ENCODE measurements around the gene UFL1.

UFL1 gene

DNA sequence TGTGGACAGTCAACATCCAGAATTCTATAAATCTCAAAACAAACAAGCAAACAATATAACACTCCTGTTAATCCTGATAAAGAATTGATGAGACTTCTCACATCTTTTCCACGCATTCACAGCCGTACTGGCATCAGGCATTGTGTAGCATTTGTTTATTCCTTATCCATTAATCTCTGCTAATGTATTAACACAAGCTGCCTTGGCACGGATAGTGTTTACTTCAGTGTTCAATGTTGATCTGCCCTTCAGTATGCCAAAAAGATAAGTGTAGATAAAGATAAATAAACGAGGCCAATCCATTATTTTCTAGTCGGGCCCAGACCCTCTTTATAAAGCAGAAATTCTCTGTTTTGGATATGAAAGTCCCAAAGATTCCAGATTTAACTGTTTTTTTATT is 16.1 kb downstream of the UFL1 start:
- peaks cover 52% of the 10 kb centered on the region for H3K36me3 ChIP-seq (ENCODE audit: insufficient read depth, low read length)
- no peak overlapping the region for H3K27ac ChIP-seq (ENCODE audit: low read depth, low read length, poor library complexity, severe bottlenecking)
- no peaks in the 10 kb centered on the region for H3K4me1 ChIP-seq (ENCODE audit: insufficient read depth, low read length, severe bottlenecking)
- H3K9me2 ChIP-seq (ENCODE audit: low read depth, low read length): no peaks in the 10 kb centered on the region
- H3K27me3 ChIP-seq (ENCODE audit: insufficient read depth, low read length): no peaks in the 10 kb centered on the region
- no peak overlapping the region for H3K4me2 ChIP-seq (ENCODE audit: low read length)
- no peak overlapping the region for H3K4me3 ChIP-seq (ENCODE audit: low read depth, low read length, poor library complexity, severe bottlenecking)
- TF ChIP-seq CTCF (IDR thresholded peaks at IDR 0.05; ENCODE audit: low read length) (no peak), EZH2 (IDR thresholded peaks at IDR 0.05; ENCODE audit: borderline replicate concordance, low read length) (no peak)
- H4K20me1 ChIP-seq (ENCODE audit: insufficient read depth, low read length): no peaks in the 10 kb centered on the region
- H3K9me3 ChIP-seq (ENCODE audit: low read length): no peaks in the 10 kb centered on the region
- H3F3A ChIP-seq (ENCODE audit: insufficient read depth, low read length): no peaks in the 10 kb centered on the region
- H2AFZ ChIP-seq (ENCODE audit: low read length): no peak overlapping the region
- H3K79me2 ChIP-seq (ENCODE audit: insufficient read depth, low read length): no peaks in the 10 kb centered on the region; the same call in 1 of the 2 replicates
- no peak overlapping the region for H3K9ac ChIP-seq (ENCODE audit: low read length)

GRCh38 chr6:96542702-96543101 is 21.1 kb downstream of the UFL1 start:
- Histone ChIP-seq H3K4me1 (ENCODE audit: insufficient read depth, low read length, severe bottlenecking) (no peaks in the 10 kb centered on the region), H3K27me3 (ENCODE audit: insufficient read depth, low read length) (no peaks in the 10 kb centered on the region), H3K4me2 (ENCODE audit: low read length) (no peak overlapping the region), H3F3A (ENCODE audit: insufficient read depth, low read length) (no peaks in the 10 kb centered on the region), H3K4me3 (ENCODE audit: low read depth, low read length, poor library complexity, severe bottlenecking) (no peak overlapping the region), H3K9ac (ENCODE audit: low read length) (no peak overlapping the region), H4K20me1 (ENCODE audit: insufficient read depth, low read length) (no peaks in the 10 kb centered on the region), H3K79me2 (ENCODE audit: insufficient read depth, low read length) (no peaks in the 10 kb centered on the region; the same call in 1 of the 2 replicates), H3K36me3 (ENCODE audit: insufficient read depth, low read length) (peaks cover 72% of the 10 kb centered on the region), H2AFZ (ENCODE audit: low read length) (no peak overlapping the region), H3K27ac (ENCODE audit: low read depth, low read length, poor library complexity, severe bottlenecking) (no peak overlapping the region), H3K9me3 (ENCODE audit: low read length) (no peaks in the 10 kb centered on the region), H3K9me2 (ENCODE audit: low read depth, low read length) (no peaks in the 10 kb centered on the region)
- TF ChIP-seq CTCF (IDR thresholded peaks at IDR 0.05; ENCODE audit: low read length) (peak; percentile 65; the same call in 1 of the 2 replicates), EZH2 (IDR thresholded peaks at IDR 0.05; ENCODE audit: borderline replicate concordance, low read length) (no peak)

DNA sequence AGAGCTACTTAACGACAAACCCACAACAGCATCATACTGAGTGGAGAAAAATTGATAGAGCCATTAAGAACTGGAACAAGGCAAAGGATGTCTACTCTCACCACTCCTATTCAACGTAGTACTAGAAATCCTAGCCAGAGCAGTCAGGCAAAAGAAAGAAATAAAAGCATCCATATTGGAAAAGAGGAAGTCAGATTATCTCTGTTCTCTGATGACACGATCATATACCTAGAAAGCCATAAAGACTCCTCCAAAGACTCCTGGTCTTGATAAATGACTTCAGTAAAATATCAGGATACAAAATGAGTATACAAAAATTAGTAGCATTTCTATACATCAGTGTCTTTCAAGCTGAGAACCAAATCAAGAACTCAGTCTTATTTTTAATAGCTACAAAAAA is 24.3 kb downstream of the UFL1 start:
- Histone ChIP-seq H3K79me2 (ENCODE audit: insufficient read depth, low read length) (no peaks in the 10 kb centered on the region; the same call in 1 of the 2 replicates), H3K9me3 (ENCODE audit: low read length) (no peaks in the 10 kb centered on the region), H3K4me2 (ENCODE audit: low read length) (no peak overlapping the region), H3K9ac (ENCODE audit: low read length) (no peak overlapping the region), H2AFZ (ENCODE audit: low read length) (no peak overlapping the region), H3K36me3 (ENCODE audit: insufficient read depth, low read length) (peaks cover 67% of the 10 kb centered on the region), H3K4me1 (ENCODE audit: insufficient read depth, low read length, severe bottlenecking) (no peaks in the 10 kb centered on the region), H3K4me3 (ENCODE audit: low read depth, low read length, poor library complexity, severe bottlenecking) (no peak overlapping the region), H3K27me3 (ENCODE audit: insufficient read depth, low read length) (no peaks in the 10 kb centered on the region), H3K27ac (ENCODE audit: low read depth, low read length, poor library complexity, severe bottlenecking) (no peak overlapping the region), H3F3A (ENCODE audit: insufficient read depth, low read length) (no peaks in the 10 kb centered on the region), H4K20me1 (ENCODE audit: insufficient read depth, low read length) (no peaks in the 10 kb centered on the region), H3K9me2 (ENCODE audit: low read depth, low read length) (no peaks in the 10 kb centered on the region)
- TF ChIP-seq CTCF (IDR thresholded peaks at IDR 0.05; ENCODE audit: low read length): no peak
- no peak for TF ChIP-seq EZH2 (IDR thresholded peaks at IDR 0.05; ENCODE audit: borderline replicate concordance, low read length)

Data from OCI-LY1 (cell line).